ENCODE data around the gene SEMA3G.

DNA sequence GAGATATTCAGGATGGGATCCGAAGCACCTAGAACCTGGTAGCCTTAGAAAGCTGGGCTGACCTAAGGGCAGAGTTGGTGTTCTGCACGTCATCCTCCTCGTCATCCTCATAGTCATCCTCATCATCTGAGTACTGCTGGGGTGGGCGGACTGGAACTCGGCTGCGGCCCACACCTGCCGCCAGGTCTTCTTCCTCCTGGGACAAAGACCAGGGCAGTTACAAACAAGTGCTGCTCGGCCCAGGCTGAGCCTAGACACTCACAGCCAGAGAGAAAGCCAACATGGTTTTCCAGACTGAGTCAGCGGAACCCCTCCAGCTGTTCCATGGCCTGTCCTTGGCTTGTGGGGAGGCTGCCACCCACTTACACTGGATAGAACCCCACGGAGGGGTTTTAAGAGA, 40.5 kb downstream of the SEMA3G start:
- TF ChIP-seq, protein P1, sequence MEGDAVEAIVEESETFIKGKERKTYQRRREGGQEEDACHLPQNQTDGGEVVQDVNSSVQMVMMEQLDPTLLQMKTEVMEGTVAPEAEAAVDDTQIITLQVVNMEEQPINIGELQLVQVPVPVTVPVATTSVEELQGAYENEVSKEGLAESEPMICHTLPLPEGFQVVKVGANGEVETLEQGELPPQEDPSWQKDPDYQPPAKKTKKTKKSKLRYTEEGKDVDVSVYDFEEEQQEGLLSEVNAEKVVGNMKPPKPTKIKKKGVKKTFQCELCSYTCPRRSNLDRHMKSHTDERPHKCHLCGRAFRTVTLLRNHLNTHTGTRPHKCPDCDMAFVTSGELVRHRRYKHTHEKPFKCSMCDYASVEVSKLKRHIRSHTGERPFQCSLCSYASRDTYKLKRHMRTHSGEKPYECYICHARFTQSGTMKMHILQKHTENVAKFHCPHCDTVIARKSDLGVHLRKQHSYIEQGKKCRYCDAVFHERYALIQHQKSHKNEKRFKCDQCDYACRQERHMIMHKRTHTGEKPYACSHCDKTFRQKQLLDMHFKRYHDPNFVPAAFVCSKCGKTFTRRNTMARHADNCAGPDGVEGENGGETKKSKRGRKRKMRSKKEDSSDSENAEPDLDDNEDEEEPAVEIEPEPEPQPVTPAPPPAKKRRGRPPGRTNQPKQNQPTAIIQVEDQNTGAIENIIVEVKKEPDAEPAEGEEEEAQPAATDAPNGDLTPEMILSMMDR (IDR thresholded peaks at IDR 0.05) = no peak
- no peak for TF ChIP-seq POLR2A (IDR thresholded peaks at IDR 0.05)
